HL-60 (cell line): ENCODE data around the gene TRUB1.

ENCODE experiments used
- DNase-seq, 2 experiments: peaks; one replicate each; pipeline ENCODE4 v3.0.0-alpha.2; 2010 to 2020; ENCODE audit warnings: low read depth in 1 of 2, low spot score in 1 of 2
- H3K27ac ChIP-seq: fragments of 250-450 bp; sonication (Bioruptor Pico); replicated peaks from 2 replicates; pipeline ENCODE4 v1.5.1; 2020; ENCODE audit warnings: mild to moderate bottlenecking, moderate library complexity
- H3K27me3 ChIP-seq: fragments of 250-450 bp; sonication (Bioruptor Pico); 2 replicates; pipeline ENCODE4 v1.5.1; 2021; ENCODE audit warnings: mild to moderate bottlenecking, moderate library complexity; ENCODE audit not compliant: insufficient read depth, poor library complexity, severe bottlenecking
- H3K4me3 ChIP-seq: replicated peaks from 2 replicates; pipeline ENCODE4 v1.5.1; 2011; ENCODE audit warnings: mild to moderate bottlenecking, control low read depth, low read length; ENCODE audit not compliant: insufficient read depth
- CTCF ChIP-seq: IDR thresholded peaks from one replicate; pipeline ENCODE4 v1.5.1; 2011; ENCODE audit warnings: low read length, control low read depth, inconsistent platforms; ENCODE audit not compliant: insufficient read depth
- GABPA ChIP-seq: IDR thresholded peaks from 2 replicates; pipeline ENCODE4 v1.6.1; 2012; ENCODE audit warnings: low read depth
- POLR2AphosphoS5 ChIP-seq: IDR thresholded peaks from 2 replicates; pipeline ENCODE4 v1.6.1; 2012; ENCODE audit warnings: low read depth
- REST ChIP-seq: IDR thresholded peaks from 2 replicates; pipeline ENCODE4 v1.6.1; 2012; ENCODE audit warnings: low read depth; ENCODE audit not compliant: insufficient replicate concordance
- SPI1 ChIP-seq: IDR thresholded peaks from 2 replicates; pipeline ENCODE4 v1.6.1; 2012; ENCODE audit warnings: low read depth, mild to moderate bottlenecking, borderline replicate concordance

TRUB1 gene

GRCh38 chr10:114897593-114897992, 40.4 kb upstream of the TRUB1 start:
- no peak for TF ChIP-seq POLR2AphosphoS5
- H3K27ac ChIP-seq, result no peak overlapping the region
- no peaks in the 10 kb centered on the region for H3K27me3 ChIP-seq
- no peak overlapping the region for H3K4me3 ChIP-seq
- DNase-seq, result no peak

GRCh38 chr10:114899982-114900381, 38.0 kb upstream of the TRUB1 start:
- TF ChIP-seq SPI1, result no peak
- no peak for TF ChIP-seq CTCF
- TF ChIP-seq POLR2AphosphoS5, result no peak
- no peak for TF ChIP-seq REST
- TF ChIP-seq GABPA, result no peak
- no peak overlapping the region for H3K4me3 ChIP-seq
- DNase-seq, result no peak
- peaks cover 2% of the 10 kb centered on the region for H3K27me3 ChIP-seq
- H3K27ac ChIP-seq, result no peak overlapping the region

- no peak for DNase-seq
- Histone ChIP-seq H3K27ac (no peak overlapping the region), H3K4me3 (no peak overlapping the region), H3K27me3 (peaks cover 2% of the 10 kb centered on the region)
- TF ChIP-seq REST (no peak), GABPA (no peak), CTCF (no peak), POLR2AphosphoS5 (no peak), SPI1 (no peak)
Observed at GRCh38 chr10:114900658-114901057, 37.3 kb upstream of the TRUB1 start.

GRCh38 chr10:114902151-114902550, 35.8 kb upstream of the TRUB1 start:
- H3K27ac ChIP-seq, result no peak overlapping the region
- H3K4me3 ChIP-seq, result no peak overlapping the region
- no peak for DNase-seq
- peaks cover 2% of the 10 kb centered on the region for H3K27me3 ChIP-seq
- TF ChIP-seq CTCF (no peak), POLR2AphosphoS5 (no peak), SPI1 (no peak), REST (no peak)
